Sigmoid colon (tissue), 7 donors: ENCODE results near the gene WHRN. TPM values are rescaled to one million over a fixed set of nuclear protein-coding genes. Genes with fewer than 3 reads are reported as not detected.
A peak's percentile ranks its signal among the peaks of the same experiment; 100 is the strongest.

Source experiments
- DNase-seq: peaks from one replicate; pipeline ENCODE4 v3.0.0-alpha.2; 2019
- H3K27ac ChIP-seq, 4 donors: fragments of 200-600 bp; sonication (generic); one replicate each; pipeline ENCODE4 v1.5.1; 2016 to 2019; ENCODE audit warnings: mild to moderate bottlenecking in 1 of 4
- H3K27me3 ChIP-seq, 3 donors: fragments of 200-600 bp; sonication (generic); one replicate each; pipeline ENCODE4 v1.5.1; 2019; ENCODE audit warnings: mild to moderate bottlenecking in 1 of 3
- H3K36me3 ChIP-seq, 4 donors: fragments of 200-600 bp; sonication (generic); one replicate each; pipeline ENCODE4 v1.5.1; 2016 to 2019
- H3K4me1 ChIP-seq, 4 donors: fragments of 200-600 bp; sonication (generic); one replicate each; pipeline ENCODE4 v1.5.1; 2017 to 2019
- H3K4me3 ChIP-seq, 4 donors: fragments of 200-600 bp; sonication (generic); one replicate each; pipeline ENCODE4 v1.5.1; 2017 to 2019; ENCODE audit warnings: mild to moderate bottlenecking in 2 of 4, moderate library complexity in 1 of 4
- H3K9me3 ChIP-seq, 4 donors: fragments of 200-600 bp in 3 of 4; sonication (generic) in 3 of 4; one replicate each; pipeline versions ENCODE4 v1.5.1 to v1.6.1; 2013 to 2019
- CTCF ChIP-seq, 4 experiments: fragments of 450-650 bp in 3 of 4; fragments of 200-600 bp in 1 of 4; IDR thresholded peaks; one replicate each; pipeline ENCODE4 v1.5.1; 2016 to 2019; ENCODE audit warnings: antibody characterized with exemption in 4 of 4, mild to moderate bottlenecking in 3 of 4, moderate library complexity in 2 of 4
- EP300 ChIP-seq, 4 donors: sonication (generic); formaldehyde crosslinking; IDR thresholded peaks; one replicate each; pipeline ENCODE4 v1.6.1; 2017; ENCODE audit warnings: antibody characterized with exemption in 4 of 4
- POLR2A ChIP-seq, 2 donors: fragments of 450-650 bp; IDR thresholded peaks; one replicate each; pipeline ENCODE4 v1.6.1; 2016; ENCODE audit warnings: antibody characterized with exemption in 2 of 2, mild to moderate bottlenecking in 2 of 2, moderate library complexity in 2 of 2
- POLR2AphosphoS5 ChIP-seq, 4 donors: sonication (generic); formaldehyde crosslinking; IDR thresholded peaks; one replicate each; pipeline ENCODE4 v1.6.1; 2017; ENCODE audit warnings: antibody characterized with exemption in 4 of 4
- WGBS, 2 donors: extraction: QIAGEN DNeasy Blood & Tissue Kit; methylation state at CpG; one replicate each; pipeline ENCODE4 v1.1.7; 2013; 5-methylcytosine and 5-hydroxymethylcytosine counted together
- intact Hi-C: fragments of 100-400 bp; cut with DNase I; formaldehyde crosslinking; loops from one replicate; pipeline ENCODE4 v1.15.1; 2023
- polyA plus RNA-seq, 3 donors: library from polyadenylated mRNA; stranded (reverse); fragments of 200-250 nt; gene quantifications; one replicate each; pipeline ENCODE4 v1.2.3, GENCODE V29; 2013
- total RNA-seq, 4 donors: library from RNA; depleted of rRNA; stranded (reverse); fragments of >200 nt; gene quantifications; one replicate each; pipeline ENCODE4 v1.1.0, GENCODE V29; 2016
- donor health status: healthy with polysubstance abuse.
- donor health status: Bipolar disorder and iron deficiency.
- donor health status: healthy.

WHRN gene
- total and polyA plus RNA-seq, 7 donors, result 0.60 to 7.8 (median 5.4) TPM

GRCh38 chr9:114511978-114512874 lies 7.0 kb upstream of the WHRN start:
- H3K36me3 ChIP-seq, result no peaks in the 10 kb centered on the region
- H3K9me3 ChIP-seq, result no peaks in the 10 kb centered on the region
- no peaks in the 10 kb centered on the region for H3K27me3 ChIP-seq
- no peak overlapping the region for H3K27ac ChIP-seq
- no peak overlapping the region for H3K4me3 ChIP-seq
- TF ChIP-seq EP300 (IDR thresholded peaks at IDR 0.05) (no peak), CTCF (IDR thresholded peaks at IDR 0.05) (no peak), POLR2AphosphoS5 (IDR thresholded peaks at IDR 0.05) (no peak), POLR2A (IDR thresholded peaks at IDR 0.05) (no peak)
- 15 to 65% methylated on average over 12 of the region's 12 CpGs for WGBS, 2 donors
- intact Hi-C loops, result no loop called here
- H3K4me1 ChIP-seq, result no peaks in the 10 kb centered on the region
- DNase-seq, result no peak

GRCh38 chr9:114507726-114508125 lies 2.5 kb upstream of the WHRN start:
- H3K4me1 ChIP-seq, result peaks cover 0 to 31% (median 19%) of the 10 kb centered on the region in 4 donors
- H3K4me3 ChIP-seq, result no peak overlapping the region
- H3K36me3 ChIP-seq, result no peaks in the 10 kb centered on the region
- 4 to 17% methylated on average over 3 of the region's 3 CpGs for WGBS, 2 donors
- TF ChIP-seq CTCF (IDR thresholded peaks at IDR 0.05) (no peak), POLR2A (IDR thresholded peaks at IDR 0.05) (no peak), EP300 (IDR thresholded peaks at IDR 0.05) (no peak)
- intact Hi-C loops, result no loop called here
- no peaks in the 10 kb centered on the region for H3K9me3 ChIP-seq
- H3K27me3 ChIP-seq, result no peaks in the 10 kb centered on the region
- H3K27ac ChIP-seq, result no peak overlapping the region
- no peak for DNase-seq

- intact Hi-C loops, result no loop called here
- no peaks in the 10 kb centered on the region for H3K27me3 ChIP-seq
- peak overlapping the region; percentile 80 to 93 (median 88) for H3K27ac ChIP-seq
- H3K4me1 ChIP-seq, result peaks cover 0 to 48% (median 28%) of the 10 kb centered on the region in 4 donors
- H3K4me3 ChIP-seq, result peak overlapping the region; percentile 57 to 86 (median 70)
- no peaks in the 10 kb centered on the region for H3K36me3 ChIP-seq
- WGBS, 2 donors, result 20 to 58% methylated on average over 7 of the region's 7 CpGs
- no peak for DNase-seq
- TF ChIP-seq CTCF (IDR thresholded peaks at IDR 0.05) (no peak), POLR2AphosphoS5 (IDR thresholded peaks at IDR 0.05) (no peak), EP300 (IDR thresholded peaks at IDR 0.05) (no peak), POLR2A (IDR thresholded peaks at IDR 0.05) (no peak)
- no peaks in the 10 kb centered on the region for H3K9me3 ChIP-seq
These were observed 763 bp upstream of the WHRN start for GRCh38 chr9:114506082-114506390.

GRCh38 chr9:114504341-114505186 lies 709 bp downstream of the WHRN start:
- H3K27ac ChIP-seq, result peak overlapping the region; percentile 80 to 93 (median 88)
- peak overlapping the region; percentile 57 to 86 (median 70) for H3K4me3 ChIP-seq
- peaks cover 0 to 61% (median 35%) of the 10 kb centered on the region in 4 donors for H3K4me1 ChIP-seq
- WGBS, 2 donors, result 9 to 14% methylated on average over 101 of the region's 101 CpGs
- intact Hi-C loops, result loop anchor here (2.0 to 5.0 kb wide), 4 partner anchors 82 to 513 kb away; partner anchors contain the start of gene ATP6V1G1
- DNase-seq, result peak; percentile 80
- TF ChIP-seq EP300 (IDR thresholded peaks at IDR 0.05) (no peak), POLR2AphosphoS5 (IDR thresholded peaks at IDR 0.05) (peak in 3 of 4 donors; percentile 13 to 53 (median 39)), CTCF (IDR thresholded peaks at IDR 0.05) (peak in 3 of 4 experiments; percentile 31 to 55 (median 54))
- no peaks in the 10 kb centered on the region for H3K9me3 ChIP-seq
- no peaks in the 10 kb centered on the region for H3K27me3 ChIP-seq
- H3K36me3 ChIP-seq, result no peaks in the 10 kb centered on the region
